ENCODE data around the gene OTX1. TPM values are rescaled to one million over a fixed set of nuclear protein-coding genes. Genes with fewer than 3 reads are reported as not detected.

OTX1 gene
- total and polyA plus RNA-seq, 2 of the 4 experiments (the other 2 are of a cell fraction) = 0.03 TPM; not detected in 1

DNA sequence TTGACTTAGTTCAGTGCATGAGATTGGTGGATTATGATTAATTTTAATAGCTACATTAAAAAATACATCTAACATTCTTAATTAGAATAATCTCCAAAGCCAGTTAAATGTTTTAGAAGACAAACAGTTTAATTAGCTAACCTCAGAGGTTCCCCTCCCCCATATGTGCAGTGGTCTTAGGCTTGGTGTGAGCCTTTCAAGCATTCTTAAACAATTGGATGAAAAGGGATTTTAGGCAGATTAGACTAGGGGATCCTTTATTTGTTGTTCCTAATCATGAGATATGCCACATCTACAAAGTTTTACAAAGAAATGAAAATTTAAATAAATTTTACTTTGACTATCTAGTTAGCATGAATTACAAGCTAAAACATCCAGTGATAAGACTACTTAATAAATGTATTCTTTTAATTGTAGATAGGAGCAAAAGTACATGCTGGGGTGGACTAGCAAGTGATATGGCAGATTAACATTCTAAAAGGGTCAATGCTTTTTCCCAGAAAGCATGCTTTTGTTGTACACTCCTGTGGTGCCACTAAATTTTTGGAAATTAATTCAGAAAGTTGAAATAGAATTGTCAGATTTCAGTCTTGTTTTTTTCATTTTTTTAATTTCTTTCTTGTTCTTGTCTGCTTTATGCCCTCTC is 42.7 kb upstream of the OTX1 start:
- H4K20me1 ChIP-seq (ENCODE audit: insufficient read depth, low read length) = no peaks in the 10 kb centered on the region
- H4K8ac ChIP-seq (ENCODE audit: low read depth in 2 of 2, low read length in 2 of 2) = no peak overlapping the region
- H3K9me1 ChIP-seq (ENCODE audit: insufficient read depth, low read length) = no peaks in the 10 kb centered on the region
- no peak for ATAC-seq (ENCODE audit: low read depth)
- H3K79me1 ChIP-seq (ENCODE audit: low read depth in 1 of 2, low read length in 2 of 2) = no peaks in the 10 kb centered on the region
- no peak overlapping the region for H2BK15ac ChIP-seq (ENCODE audit: low read depth, low read length)
- no peak overlapping the region for H2BK5ac ChIP-seq (ENCODE audit: low read depth, low read length, poor library complexity, severe bottlenecking)
- no peak overlapping the region for H3K4me3 ChIP-seq (ENCODE audit: insufficient read depth, low read depth, low read length)
- H4K5ac ChIP-seq (ENCODE audit: low read depth, low read length) = no peak overlapping the region
- H3K4me2 ChIP-seq (ENCODE audit: low read depth, low read length) = no peak overlapping the region
- no peak overlapping the region for H3K9ac ChIP-seq (ENCODE audit: low read depth, low read length)
- H4K91ac ChIP-seq (ENCODE audit: insufficient read depth, low read depth, low read length) = no peak overlapping the region
- no peak overlapping the region for H3K4ac ChIP-seq (ENCODE audit: low read depth, low read length)
- BruUV-seq (replicated peaks) = no TSS peak
- TF ChIP-seq POLR2A (IDR thresholded peaks at IDR 0.05; ENCODE audit: low read depth, low read length) (no peak), CHD1 (IDR thresholded peaks at IDR 0.05; ENCODE audit: low read depth, low read length) (no peak), ELK1 (IDR thresholded peaks at IDR 0.05; ENCODE audit: borderline replicate concordance, low read depth, low read length) (no peak), NFE2L2 (IDR thresholded peaks at IDR 0.05; ENCODE audit: low read depth, low read length) (no peak), BHLHE40 (IDR thresholded peaks at IDR 0.05; ENCODE audit: low read depth, low read length) (no peak), RCOR1 (IDR thresholded peaks at IDR 0.05; ENCODE audit: insufficient replicate concordance, low read length) (no peak)
- no peak overlapping the region for H2AFZ ChIP-seq (replicated peaks; ENCODE audit: low read length, poor library complexity)
- CTCF ChIA-PET = interaction anchor here (0.6 kb wide), 1 partner anchor 116 kb away, joined by 4 read pairs; no protein-coding TSS in a partner anchor
- H3K56ac ChIP-seq (ENCODE audit: extremely low read depth, insufficient read depth, low read length) = no peak overlapping the region
- in situ Hi-C loops (cut with MboI; ENCODE audit: low sequenced_read_pairs) = no loop called here
- H3K27ac ChIP-seq (ENCODE audit: insufficient read depth, low read length) = no peak overlapping the region
- H2BK20ac ChIP-seq (ENCODE audit: low read depth, low read length) = no peak overlapping the region
- no peaks in the 10 kb centered on the region for H3K27me3 ChIP-seq (ENCODE audit: control insufficient read depth, insufficient read depth, low read length)
- intact Hi-C loops (cut with micrococcal nuclease) = no loop called here
- no peak overlapping the region for H3K18ac ChIP-seq (ENCODE audit: low read depth, low read length)
- dilution Hi-C loops (cut with HindIII; ENCODE audit: low sequenced_read_pairs, unreplicated experiment) = no loop called here
- no peaks in the 10 kb centered on the region for H3K9me3 ChIP-seq (ENCODE audit: control insufficient read depth, insufficient read depth, low read length)
- H3K14ac ChIP-seq (replicated peaks; ENCODE audit: low read depth, low read length) = no peak overlapping the region
- H3K23ac ChIP-seq (ENCODE audit: low read depth, low read length) = no peak overlapping the region
- H2AK9ac ChIP-seq (replicated peaks; ENCODE audit: low read depth, low read length, poor library complexity) = no peak overlapping the region
- peaks cover 2% of the 10 kb centered on the region; the same call in 1 of the 2 replicates for H3K4me1 ChIP-seq (ENCODE audit: control insufficient read depth, insufficient read depth, low read length)
- H2BK120ac ChIP-seq (ENCODE audit: low read depth, low read length) = no peak overlapping the region
- DNase-seq = no peak
- no peak overlapping the region for H2AK5ac ChIP-seq (ENCODE audit: low read depth, low read length)
- no peaks in the 10 kb centered on the region for H3K36me3 ChIP-seq (ENCODE audit: control insufficient read depth, insufficient read depth, low read length)
- POLR2A ChIA-PET (ENCODE audit: unreplicated experiment) = no interaction called here

Data from IMR-90 (cell line).